ENCODE results near the gene ZSCAN10. TPM values are rescaled to one million over a fixed set of nuclear protein-coding genes. Genes with fewer than 3 reads are reported as not detected.
"Not testable (repeated sequence)": the region's sequence is repeated elsewhere in the genome, so short reads cannot be mapped to it uniquely, and the experiment has no call there.

Gene ZSCAN10
- total RNA-seq, 2 experiments from 2014 or later: 0.11 to 0.30 TPM

DNA sequence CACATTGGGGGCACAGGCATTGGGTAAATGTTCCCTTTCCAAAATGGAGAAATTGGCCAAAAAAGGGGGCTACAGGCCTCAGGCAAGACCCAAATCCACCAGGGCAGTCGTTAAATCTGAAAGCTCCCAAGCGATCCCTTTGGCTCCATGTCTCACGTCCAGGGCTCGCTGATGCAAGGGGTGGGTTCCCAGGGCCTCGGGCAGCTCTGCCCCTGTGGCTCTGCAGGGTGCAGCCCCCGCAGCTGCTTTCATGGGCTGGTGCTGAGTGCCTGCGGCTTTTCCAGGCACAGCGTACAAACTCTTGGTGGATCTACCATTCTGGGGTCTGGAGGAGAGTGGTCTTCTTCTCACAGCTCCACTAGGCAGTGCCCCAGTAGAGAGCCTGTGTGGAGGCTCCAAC is 15.7 kb downstream of the ZSCAN10 start:
- H3K9me3 Mint-ChIP-seq (ENCODE audit: low read depth); ATAC-seq; H3K4me3 Mint-ChIP-seq; POLR2A ChIA-PET; DNase-seq; H3K27me3 Mint-ChIP-seq; intact Hi-C loops (cut with DNase I, micrococcal nuclease); H3K27ac Mint-ChIP-seq: not testable (repeated sequence)
- Mint-ChIP-seq H3K36me3 (ENCODE audit: low read depth) (peaks cover 22% of the 10 kb centered on the region), H3K4me1 (peaks cover 76% of the 10 kb centered on the region)
- CTCF ChIA-PET: interaction anchor here (0.8 to 1.1 kb wide), 4 partner anchors 9 to 17 kb away, joined by 3 read pairs; no protein-coding TSS in a partner anchor

DNA sequence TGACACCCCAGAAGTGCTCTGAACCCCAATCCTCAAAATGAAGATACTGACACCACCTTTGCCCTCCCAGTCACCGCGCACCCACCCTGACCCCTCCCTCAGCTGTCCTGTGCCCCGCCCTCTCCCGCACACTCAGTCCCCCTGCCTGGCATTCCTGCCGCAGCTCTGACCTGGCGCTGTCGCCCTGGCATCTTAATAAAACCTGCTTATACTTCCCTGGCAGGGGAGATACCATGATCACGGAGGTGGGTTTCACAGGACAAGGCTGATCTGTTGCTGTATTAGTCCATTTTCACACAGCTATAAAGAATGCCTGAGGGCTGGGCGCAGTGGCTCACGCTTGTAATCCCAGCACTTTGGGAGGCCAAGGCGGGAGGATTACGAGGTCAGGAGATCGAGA is 17.1 kb downstream of the ZSCAN10 start:
- intact Hi-C loops (cut with DNase I, micrococcal nuclease); ATAC-seq; H3K4me3 Mint-ChIP-seq; DNase-seq; H3K9me3 Mint-ChIP-seq (ENCODE audit: low read depth); H3K27me3 Mint-ChIP-seq: not testable (repeated sequence)
- CTCF ChIA-PET: interaction anchor here (0.7 to 1.2 kb wide), 2 partner anchors 15 to 16 kb away, joined by 3 to 5 read pairs; no protein-coding TSS in a partner anchor
- H3K36me3 Mint-ChIP-seq (ENCODE audit: low read depth): peaks cover 27% of the 10 kb centered on the region
- peak overlapping the region; percentile 63 for H3K27ac Mint-ChIP-seq
- POLR2A ChIA-PET: interaction anchor here (0.6 kb wide), 2 partner anchors 27 to 153 kb away, joined by 3 to 9 read pairs; no protein-coding TSS in a partner anchor
- H3K4me1 Mint-ChIP-seq: peaks cover 78% of the 10 kb centered on the region

DNA sequence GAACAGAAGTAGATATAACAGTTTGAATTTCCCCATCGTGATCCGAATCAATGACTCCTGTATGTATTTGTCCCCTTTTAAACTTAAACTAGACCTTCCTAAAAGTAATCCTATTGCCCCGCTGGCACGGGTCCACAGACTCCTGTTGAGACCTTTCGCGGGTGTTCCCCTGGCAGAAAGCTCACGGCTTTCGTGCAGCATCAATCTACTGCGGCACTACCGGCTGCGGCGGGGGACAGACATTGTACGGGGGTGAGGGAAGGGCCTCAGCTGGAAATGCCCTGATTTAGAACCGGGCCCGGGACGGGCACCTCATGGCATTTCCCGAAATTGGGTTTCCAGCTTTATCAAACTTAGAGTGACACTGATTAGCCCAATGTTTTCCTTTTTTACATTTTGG is 19.1 kb downstream of the ZSCAN10 start:
- peaks cover 85% of the 10 kb centered on the region for H3K4me1 Mint-ChIP-seq
- ATAC-seq (no peak), DNase-seq (no peak)
- ChIA-PET POLR2A (interaction anchor here (1.1 to 1.2 kb wide), 2 partner anchors 9 to 17 kb away, joined by 3 to 5 read pairs; no protein-coding TSS in a partner anchor), CTCF (interaction anchor here (0.6 to 1.3 kb wide), 4 partner anchors 14 to 998 kb away, joined by 3 to 5 read pairs (median 3); no protein-coding TSS in a partner anchor)
- intact Hi-C loops (cut with DNase I, micrococcal nuclease): no loop called here
- no peak overlapping the region for H3K4me3 Mint-ChIP-seq
- peaks cover 7% of the 10 kb centered on the region for H3K9me3 Mint-ChIP-seq (ENCODE audit: low read depth)
- no peaks in the 10 kb centered on the region for H3K27me3 Mint-ChIP-seq
- peak overlapping the region; percentile 91 for H3K27ac Mint-ChIP-seq
- peaks cover 31% of the 10 kb centered on the region for H3K36me3 Mint-ChIP-seq (ENCODE audit: low read depth)

DNA sequence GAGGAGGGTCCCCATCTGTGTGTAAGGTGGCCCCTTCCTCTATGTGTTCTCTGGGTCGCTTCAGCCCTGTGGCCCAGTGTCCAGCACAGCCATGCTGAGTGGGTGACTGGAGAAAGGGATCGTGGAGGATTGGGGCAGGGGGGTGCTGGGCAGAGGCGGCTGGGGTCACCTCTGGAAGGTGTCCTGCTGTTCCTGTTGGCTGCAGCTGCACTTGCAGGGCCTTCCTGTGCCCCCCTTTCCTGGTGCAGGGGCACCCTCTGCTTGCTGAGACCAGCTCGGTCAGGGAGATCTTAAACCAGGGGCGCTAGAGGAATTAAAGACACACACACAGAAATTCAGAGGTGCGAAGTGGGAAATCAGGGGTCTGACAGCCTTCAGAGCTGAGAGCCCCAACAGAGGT is 22.5 kb downstream of the ZSCAN10 start:
- ATAC-seq: no peak
- Mint-ChIP-seq H3K4me3 (peak overlapping the region; percentile 78), H3K36me3 (ENCODE audit: low read depth) (peaks cover 34% of the 10 kb centered on the region), H3K9me3 (ENCODE audit: low read depth) (peaks cover 7% of the 10 kb centered on the region), H3K27ac (peak overlapping the region; percentile 99), H3K27me3 (no peaks in the 10 kb centered on the region), H3K4me1 (peaks cover 88% of the 10 kb centered on the region)
- peak; percentile 28 for DNase-seq
- intact Hi-C loops (cut with DNase I, micrococcal nuclease): no loop called here
- POLR2A ChIA-PET: interaction anchor here (0.8 to 4.4 kb wide), 2 partner anchors 11 to 55 kb away, joined by 3 to 48 read pairs; partner anchors contain the start of gene IL32
- CTCF ChIA-PET: interaction anchor here (0.5 to 5.0 kb wide), 10 partner anchors 9 to 159 kb away, joined by 3 to 24 read pairs (median 4); partner anchors contain the start of genes IL32 and ZSCAN10

DNA sequence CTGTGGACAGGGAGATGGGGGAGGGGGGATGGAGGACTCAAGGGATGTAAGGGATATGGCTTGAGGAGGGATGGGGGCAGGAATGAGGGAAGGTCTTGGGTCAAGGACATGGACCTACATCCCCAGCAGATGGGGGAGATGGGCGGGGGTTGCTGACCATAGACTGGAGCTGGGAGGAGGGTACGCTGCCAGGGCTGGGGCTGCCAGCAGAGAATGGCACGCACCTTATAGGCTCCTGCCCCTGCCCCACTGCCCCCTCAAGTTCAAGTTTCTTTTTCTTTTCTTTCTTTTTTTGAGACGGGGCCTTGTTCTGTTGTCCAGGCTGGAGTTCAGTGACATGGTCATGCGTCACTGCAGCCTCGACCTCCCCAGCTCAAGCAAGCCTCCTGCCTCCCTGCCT is 23.1 kb downstream of the ZSCAN10 start:
- ATAC-seq; DNase-seq; H3K27me3 Mint-ChIP-seq; H3K9me3 Mint-ChIP-seq (ENCODE audit: low read depth): not testable (repeated sequence)
- Mint-ChIP-seq H3K4me3 (peak overlapping the region; percentile 78), H3K36me3 (ENCODE audit: low read depth) (peaks cover 30% of the 10 kb centered on the region), H3K27ac (peak overlapping the region; percentile 99), H3K4me1 (peaks cover 89% of the 10 kb centered on the region)
- ChIA-PET CTCF (interaction anchor here (0.7 to 5.0 kb wide), 8 partner anchors 10 to 158 kb away, joined by 3 to 24 read pairs (median 8); partner anchors contain the start of genes IL32 and ZSCAN10), POLR2A (interaction anchor here (0.8 to 4.4 kb wide), 2 partner anchors 11 to 54 kb away, joined by 3 to 48 read pairs; partner anchors contain the start of gene IL32)
- intact Hi-C loops (cut with DNase I, micrococcal nuclease): loop anchor here in 1 of 2 experiments (1.0 kb wide), 1 partner anchor 74 kb away; no protein-coding TSS in a partner anchor

DNA sequence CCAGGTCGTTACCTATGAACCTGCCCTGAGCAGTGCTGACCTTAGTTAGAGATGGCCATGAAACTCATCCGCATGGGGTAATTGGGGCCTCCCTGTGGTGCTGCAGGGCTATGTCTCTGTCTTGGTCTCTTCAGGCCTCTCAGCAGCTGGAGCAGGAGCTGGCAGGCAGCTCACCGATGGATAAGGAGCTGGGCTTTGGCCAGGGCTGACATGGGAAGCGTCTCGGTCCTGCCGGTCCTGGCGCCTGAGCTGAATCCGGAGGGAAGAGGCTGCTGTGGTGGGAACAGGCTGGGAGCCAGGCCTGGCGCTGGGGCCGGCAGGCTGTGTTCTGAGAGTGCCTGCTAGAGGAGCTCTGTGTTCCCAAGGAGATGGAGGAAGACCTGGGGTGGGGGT is 23.6 kb downstream of the ZSCAN10 start:
- Mint-ChIP-seq H3K4me3 (peak overlapping the region; percentile 78), H3K27me3 (no peaks in the 10 kb centered on the region), H3K9me3 (ENCODE audit: low read depth) (peaks cover 4% of the 10 kb centered on the region), H3K4me1 (peaks cover 89% of the 10 kb centered on the region), H3K36me3 (ENCODE audit: low read depth) (peaks cover 26% of the 10 kb centered on the region), H3K27ac (peak overlapping the region; percentile 99)
- intact Hi-C loops (cut with DNase I, micrococcal nuclease): loop anchor here in 1 of 2 experiments (1.0 kb wide), 1 partner anchor 75 kb away; no protein-coding TSS in a partner anchor
- ChIA-PET CTCF (interaction anchor here (0.9 to 5.0 kb wide), 7 partner anchors 10 to 54 kb away, joined by 3 to 24 read pairs (median 8); partner anchors contain the start of genes IL32 and ZSCAN10), POLR2A (interaction anchor here (1.1 to 4.4 kb wide), 2 partner anchors 10 to 21 kb away, joined by 6 to 48 read pairs; partner anchors contain the start of gene IL32)
- DNase-seq (peak; percentile 39), ATAC-seq (peak; percentile 5)

DNA sequence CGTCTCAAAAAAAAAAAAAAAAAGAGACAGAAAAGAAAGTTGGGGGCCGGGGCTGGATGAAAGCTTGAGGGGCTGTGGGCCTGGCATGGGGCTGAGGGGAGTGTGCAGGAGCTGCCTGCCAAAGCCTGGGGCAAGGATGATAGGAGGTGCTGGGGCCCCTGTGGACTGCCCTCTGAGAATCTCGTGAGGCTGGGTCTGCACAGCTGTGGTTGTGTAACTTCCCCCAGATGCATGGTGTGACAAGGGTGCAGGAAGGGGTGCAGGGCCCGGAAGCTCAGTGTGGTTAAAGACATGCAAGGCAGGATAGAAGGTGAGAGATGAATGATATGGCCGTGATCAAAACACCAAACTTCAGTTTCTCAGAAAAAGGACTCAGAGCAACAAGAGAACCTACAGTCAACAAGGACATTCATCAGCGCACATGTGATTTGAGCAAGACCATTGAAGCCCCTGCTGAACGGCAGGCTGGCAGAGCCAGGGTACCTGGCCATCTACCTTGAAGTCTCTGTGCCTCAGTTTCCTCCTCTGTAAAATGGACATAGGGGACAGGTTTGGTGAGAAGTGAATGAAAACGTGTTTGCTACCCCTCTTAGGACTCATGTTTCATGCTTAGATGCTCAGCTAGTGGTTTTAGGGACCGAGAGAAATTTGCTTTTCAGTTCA is 24.1 kb downstream of the ZSCAN10 start:
- Mint-ChIP-seq H3K36me3 (ENCODE audit: low read depth) (peaks cover 27% of the 10 kb centered on the region), H3K27ac (peak overlapping the region; percentile 99), H3K4me3 (peak overlapping the region; percentile 78), H3K9me3 (ENCODE audit: low read depth) (peaks cover 3% of the 10 kb centered on the region), H3K27me3 (no peaks in the 10 kb centered on the region), H3K4me1 (peaks cover 90% of the 10 kb centered on the region)
- CTCF ChIA-PET: interaction anchor here (0.7 to 5.0 kb wide), 9 partner anchors 9 to 92 kb away, joined by 3 to 24 read pairs (median 3); partner anchors contain the start of gene ZSCAN10
- POLR2A ChIA-PET: interaction anchor here (0.6 to 4.4 kb wide), 3 partner anchors 10 to 60 kb away, joined by 3 to 48 read pairs (median 6); partner anchors contain the start of genes IL32 and ZNF213
- intact Hi-C loops (cut with DNase I, micrococcal nuclease): loop anchor here in 1 of 2 experiments (1.0 kb wide), 1 partner anchor 75 kb away; no protein-coding TSS in a partner anchor
- ATAC-seq (peak; percentile 62), DNase-seq (peak; percentile 91)

DNA sequence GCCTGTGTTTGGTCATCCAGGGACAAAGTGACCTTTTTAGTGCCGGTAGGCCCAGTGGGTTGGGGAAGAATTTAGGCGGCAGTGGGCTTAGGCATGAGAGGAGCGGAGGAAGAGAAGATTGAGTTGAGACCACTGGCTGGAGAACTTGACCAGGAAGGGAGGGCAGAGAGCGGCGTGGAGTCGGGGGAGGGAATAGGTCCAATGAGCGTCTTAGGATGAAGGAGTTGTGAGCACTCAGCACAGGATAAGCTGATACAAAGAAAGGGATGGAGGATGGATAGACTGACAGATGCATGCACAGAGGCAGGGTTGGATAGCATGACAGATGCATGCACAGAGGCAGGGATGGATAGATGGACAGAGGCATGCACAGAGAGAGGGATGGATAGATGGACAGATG is 25.6 kb downstream of the ZSCAN10 start:
- ATAC-seq (no peak), DNase-seq (no peak)
- intact Hi-C loops (cut with DNase I, micrococcal nuclease): no loop called here
- Mint-ChIP-seq H3K27ac (peak overlapping the region; percentile 99), H3K4me3 (peak overlapping the region; percentile 78), H3K9me3 (ENCODE audit: low read depth) (no peaks in the 10 kb centered on the region), H3K27me3 (no peaks in the 10 kb centered on the region), H3K36me3 (ENCODE audit: low read depth) (peaks cover 31% of the 10 kb centered on the region), H3K4me1 (peaks cover 90% of the 10 kb centered on the region)
- POLR2A ChIA-PET: no interaction called here
- CTCF ChIA-PET: no interaction called here

DNA sequence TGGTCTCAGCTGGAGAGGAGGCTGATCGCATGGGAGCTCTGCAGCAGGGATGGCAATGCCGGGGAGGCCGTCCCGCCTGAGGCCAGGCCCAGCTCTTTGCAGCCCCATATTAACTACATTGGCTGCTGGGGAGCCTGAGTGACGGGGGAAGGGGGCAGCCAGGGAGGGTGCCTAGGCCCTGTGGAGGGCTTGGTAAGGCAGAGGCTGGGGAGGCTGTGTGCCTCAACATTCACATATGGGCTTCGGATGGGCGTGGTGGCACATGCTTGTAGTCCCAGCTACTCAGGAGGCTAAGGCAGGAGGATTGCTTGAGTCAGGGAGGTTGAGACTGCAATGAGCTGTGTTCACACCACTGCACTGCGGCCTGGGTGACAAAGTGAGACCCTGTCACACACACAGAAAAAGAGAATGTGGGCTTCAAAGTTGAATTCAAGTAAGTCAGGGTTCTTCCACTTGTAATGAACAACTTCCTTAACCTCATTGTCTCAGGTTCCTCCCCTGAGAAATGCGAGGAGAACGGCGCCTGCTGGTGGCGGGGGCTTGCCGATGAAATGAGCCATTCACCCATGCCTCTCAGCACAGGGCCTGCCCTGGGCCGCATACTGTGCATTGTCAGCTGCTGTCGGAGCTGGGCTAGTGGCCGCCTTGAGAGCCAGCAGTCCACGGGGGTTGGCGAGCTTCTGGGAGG is 26.4 kb downstream of the ZSCAN10 start:
- intact Hi-C loops (cut with DNase I, micrococcal nuclease); H3K27me3 Mint-ChIP-seq; POLR2A ChIA-PET; CTCF ChIA-PET; H3K9me3 Mint-ChIP-seq (ENCODE audit: low read depth): not testable (repeated sequence)
- H3K4me3 Mint-ChIP-seq: peak overlapping the region; percentile 78
- peaks cover 87% of the 10 kb centered on the region for H3K4me1 Mint-ChIP-seq
- peaks cover 35% of the 10 kb centered on the region for H3K36me3 Mint-ChIP-seq (ENCODE audit: low read depth)
- peak; percentile 83 for DNase-seq
- ATAC-seq: peak; percentile 39
- H3K27ac Mint-ChIP-seq: peak overlapping the region; percentile 99

DNA sequence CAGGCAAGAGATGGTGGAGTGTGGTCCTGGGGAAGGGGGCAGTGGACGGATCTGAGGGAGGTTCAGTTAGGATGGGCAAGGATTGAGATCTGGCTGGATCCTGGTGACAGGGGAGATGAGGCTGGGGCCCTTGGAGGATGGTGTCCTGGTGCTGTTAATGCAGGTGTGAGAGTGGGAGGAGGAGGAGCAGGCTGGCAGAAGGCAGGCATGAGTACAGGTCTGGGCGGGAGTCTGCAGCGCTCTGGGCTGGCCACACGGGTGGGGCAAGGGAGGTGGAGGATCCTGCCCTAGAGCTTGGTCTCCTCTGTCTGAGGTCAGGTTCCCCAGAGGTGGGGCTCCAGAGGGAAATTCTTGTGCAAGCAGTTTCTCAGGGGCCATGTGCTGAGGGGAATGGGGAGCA is 26.9 kb downstream of the ZSCAN10 start:
- H3K27me3 Mint-ChIP-seq; intact Hi-C loops (cut with DNase I, micrococcal nuclease); H3K9me3 Mint-ChIP-seq (ENCODE audit: low read depth); POLR2A ChIA-PET; CTCF ChIA-PET; ATAC-seq: not testable (repeated sequence)
- DNase-seq: peak; percentile 45
- H3K4me3 Mint-ChIP-seq: peak overlapping the region; percentile 33
- H3K4me1 Mint-ChIP-seq: peaks cover 81% of the 10 kb centered on the region
- peaks cover 39% of the 10 kb centered on the region for H3K36me3 Mint-ChIP-seq (ENCODE audit: low read depth)
- H3K27ac Mint-ChIP-seq: peak overlapping the region; percentile 97

DNA sequence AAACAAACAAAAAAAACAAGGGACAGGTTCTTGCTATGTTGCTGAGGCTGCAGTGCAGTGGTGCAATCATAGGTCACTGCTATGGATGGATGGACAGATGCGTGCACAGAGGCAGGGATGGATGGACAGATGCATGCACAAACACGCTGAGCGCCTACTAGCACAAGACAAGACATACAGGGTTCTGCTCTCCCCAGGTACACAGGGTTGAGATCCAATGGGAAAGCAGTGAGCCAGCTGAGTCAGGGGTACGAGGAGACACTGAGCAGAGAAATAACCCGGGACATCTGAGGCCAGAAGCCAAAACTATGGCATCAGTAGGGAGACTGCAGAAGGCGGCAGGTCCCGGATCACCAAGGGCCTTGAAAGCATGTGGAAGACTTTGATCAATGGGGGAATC is 27.4 kb downstream of the ZSCAN10 start:
- intact Hi-C loops (cut with DNase I, micrococcal nuclease): no loop called here

More for the DNA sequence above, 27.4 kb downstream of the ZSCAN10 start:
- Mint-ChIP-seq H3K27me3 (no peaks in the 10 kb centered on the region), H3K27ac (peak overlapping the region; percentile 97), H3K36me3 (ENCODE audit: low read depth) (peaks cover 42% of the 10 kb centered on the region), H3K9me3 (ENCODE audit: low read depth) (no peaks in the 10 kb centered on the region), H3K4me3 (peak overlapping the region; percentile 33), H3K4me1 (peaks cover 77% of the 10 kb centered on the region)
- no peak for ATAC-seq
- POLR2A ChIA-PET: interaction anchor here (1.4 to 1.6 kb wide), 2 partner anchors 24 to 49 kb away, joined by 3 to 5 read pairs; no protein-coding TSS in a partner anchor
- no peak for DNase-seq
- CTCF ChIA-PET: interaction anchor here (1.4 to 1.6 kb wide), 2 partner anchors 13 to 58 kb away, joined by 4 to 5 read pairs; no protein-coding TSS in a partner anchor
